ENCODE data around the gene RIPK4. TPM values are rescaled to one million over a fixed set of nuclear protein-coding genes. Genes with fewer than 3 reads are reported as not detected.
A peak's percentile ranks its signal among the peaks of the same experiment; 100 is the strongest.
"Not testable (repeated sequence)": the region's sequence is repeated elsewhere in the genome, so short reads cannot be mapped to it uniquely, and the experiment has no call there.

Gene RIPK4
- total RNA-seq, 1 donor from 2014 or later = 34.0 TPM

DNA sequence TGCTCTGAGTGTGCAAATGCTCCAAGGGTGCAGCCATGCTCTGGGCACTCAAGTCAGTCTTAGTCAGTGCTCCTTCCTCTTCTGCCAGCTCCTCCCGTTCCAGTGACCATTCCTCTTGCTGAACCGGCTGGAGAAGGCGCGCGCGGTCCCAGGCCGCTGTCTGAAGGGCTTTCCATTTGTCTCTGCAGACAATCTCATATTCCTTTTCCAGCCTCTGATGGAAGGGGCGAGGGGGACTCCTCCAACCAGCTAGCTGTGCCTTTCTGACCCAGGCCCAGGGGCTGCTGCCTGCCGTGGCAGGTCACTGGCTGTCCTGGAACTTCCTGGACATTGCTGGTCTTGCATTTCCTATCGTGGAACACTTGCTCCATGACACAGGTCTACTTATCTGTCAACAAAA is 67.5 kb downstream of the RIPK4 start:
- TF ChIP-seq, protein P1, sequence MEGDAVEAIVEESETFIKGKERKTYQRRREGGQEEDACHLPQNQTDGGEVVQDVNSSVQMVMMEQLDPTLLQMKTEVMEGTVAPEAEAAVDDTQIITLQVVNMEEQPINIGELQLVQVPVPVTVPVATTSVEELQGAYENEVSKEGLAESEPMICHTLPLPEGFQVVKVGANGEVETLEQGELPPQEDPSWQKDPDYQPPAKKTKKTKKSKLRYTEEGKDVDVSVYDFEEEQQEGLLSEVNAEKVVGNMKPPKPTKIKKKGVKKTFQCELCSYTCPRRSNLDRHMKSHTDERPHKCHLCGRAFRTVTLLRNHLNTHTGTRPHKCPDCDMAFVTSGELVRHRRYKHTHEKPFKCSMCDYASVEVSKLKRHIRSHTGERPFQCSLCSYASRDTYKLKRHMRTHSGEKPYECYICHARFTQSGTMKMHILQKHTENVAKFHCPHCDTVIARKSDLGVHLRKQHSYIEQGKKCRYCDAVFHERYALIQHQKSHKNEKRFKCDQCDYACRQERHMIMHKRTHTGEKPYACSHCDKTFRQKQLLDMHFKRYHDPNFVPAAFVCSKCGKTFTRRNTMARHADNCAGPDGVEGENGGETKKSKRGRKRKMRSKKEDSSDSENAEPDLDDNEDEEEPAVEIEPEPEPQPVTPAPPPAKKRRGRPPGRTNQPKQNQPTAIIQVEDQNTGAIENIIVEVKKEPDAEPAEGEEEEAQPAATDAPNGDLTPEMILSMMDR (IDR thresholded peaks at IDR 0.05; ENCODE audit: insufficient read depth, low read length, severe bottlenecking) = no peak
- Histone ChIP-seq H3K4me3 (ENCODE audit: low read depth, low read length) (no peak overlapping the region), H3K27me3 (ENCODE audit: control insufficient read depth, insufficient read depth, low read length) (peaks cover 1% of the 10 kb centered on the region), H3K36me3 (ENCODE audit: control insufficient read depth, insufficient read depth, low read length) (no peaks in the 10 kb centered on the region)
- DNase-seq (ENCODE audit: low read depth) (no peak), FAIRE-seq (no peak)

GRCh38 chr21:41698071-41698470 is 68.8 kb downstream of the RIPK4 start:
- no peak overlapping the region for H3K4me3 ChIP-seq (ENCODE audit: low read depth, low read length)
- no peaks in the 10 kb centered on the region for H3K36me3 ChIP-seq (ENCODE audit: control insufficient read depth, insufficient read depth, low read length)
- FAIRE-seq (no peak), DNase-seq (ENCODE audit: low read depth) (no peak)
- peaks cover 1% of the 10 kb centered on the region for H3K27me3 ChIP-seq (ENCODE audit: control insufficient read depth, insufficient read depth, low read length)
- TF ChIP-seq, protein P1 (IDR thresholded peaks at IDR 0.05; ENCODE audit: insufficient read depth, low read length, severe bottlenecking) = no peak

DNA sequence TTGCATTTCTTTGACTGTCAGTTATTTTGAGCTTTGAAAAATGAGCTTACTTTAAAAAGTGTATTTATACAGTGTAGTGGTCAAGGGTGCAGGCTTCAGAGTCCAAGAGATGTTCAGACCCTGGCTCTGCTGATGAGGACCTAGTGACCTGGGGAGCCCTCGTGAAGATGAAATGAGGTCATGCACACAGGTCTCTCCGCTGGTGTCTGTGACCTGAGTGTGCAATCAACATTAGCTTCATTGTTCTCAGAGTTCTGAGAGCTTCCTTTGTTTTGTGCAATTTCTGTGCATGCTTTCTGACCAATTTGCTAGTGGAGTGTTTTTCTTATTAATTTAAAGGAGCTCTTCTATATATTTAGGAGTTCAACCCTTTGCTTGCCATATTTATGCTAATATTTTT is 71.3 kb downstream of the RIPK4 start:
- H3K4me3 ChIP-seq (ENCODE audit: low read depth, low read length) = no peak overlapping the region
- no peak for FAIRE-seq
- no peak for DNase-seq (ENCODE audit: low read depth)
- peaks cover 1% of the 10 kb centered on the region for H3K27me3 ChIP-seq (ENCODE audit: control insufficient read depth, insufficient read depth, low read length)
- H3K36me3 ChIP-seq (ENCODE audit: control insufficient read depth, insufficient read depth, low read length) = no peaks in the 10 kb centered on the region
- TF ChIP-seq, protein P1 (IDR thresholded peaks at IDR 0.05; ENCODE audit: insufficient read depth, low read length, severe bottlenecking) = no peak

GRCh38 chr21:41694042-41694441 is 72.8 kb downstream of the RIPK4 start:
- H3K27me3 ChIP-seq (ENCODE audit: control insufficient read depth, insufficient read depth, low read length); DNase-seq (ENCODE audit: low read depth); H3K4me3 ChIP-seq (ENCODE audit: low read depth, low read length); H3K36me3 ChIP-seq (ENCODE audit: control insufficient read depth, insufficient read depth, low read length): not testable (repeated sequence)
- peak; percentile 23 for FAIRE-seq

DNA sequence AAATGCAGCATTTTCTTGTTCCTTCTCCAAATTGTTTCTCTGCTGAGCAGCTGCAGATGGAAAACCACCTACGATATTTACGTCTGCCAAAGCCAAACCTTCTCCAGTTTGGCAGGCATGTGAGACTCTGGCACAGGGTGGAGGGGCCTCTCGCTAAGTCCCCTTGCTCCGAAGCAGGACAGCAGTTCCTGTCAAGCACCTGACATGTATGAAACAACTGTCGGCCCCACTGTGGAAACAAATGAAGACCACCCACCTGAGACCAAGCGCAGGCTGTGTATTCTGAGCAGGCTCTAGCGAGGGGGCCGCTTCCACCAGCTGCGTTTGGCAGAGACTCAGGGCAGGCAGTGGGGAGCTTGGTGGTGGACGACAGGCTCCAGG is 74.7 kb downstream of the RIPK4 start:
- DNase-seq (ENCODE audit: low read depth) (no peak), FAIRE-seq (peak; percentile 79)
- H3K27me3 ChIP-seq (ENCODE audit: control insufficient read depth, insufficient read depth, low read length) = peaks cover 1% of the 10 kb centered on the region
- H3K36me3 ChIP-seq (ENCODE audit: control insufficient read depth, insufficient read depth, low read length) = no peaks in the 10 kb centered on the region
- no peak overlapping the region for H3K4me3 ChIP-seq (ENCODE audit: low read depth, low read length)
- TF ChIP-seq, protein P1 (IDR thresholded peaks at IDR 0.05; ENCODE audit: insufficient read depth, low read length, severe bottlenecking) = no peak

DNA sequence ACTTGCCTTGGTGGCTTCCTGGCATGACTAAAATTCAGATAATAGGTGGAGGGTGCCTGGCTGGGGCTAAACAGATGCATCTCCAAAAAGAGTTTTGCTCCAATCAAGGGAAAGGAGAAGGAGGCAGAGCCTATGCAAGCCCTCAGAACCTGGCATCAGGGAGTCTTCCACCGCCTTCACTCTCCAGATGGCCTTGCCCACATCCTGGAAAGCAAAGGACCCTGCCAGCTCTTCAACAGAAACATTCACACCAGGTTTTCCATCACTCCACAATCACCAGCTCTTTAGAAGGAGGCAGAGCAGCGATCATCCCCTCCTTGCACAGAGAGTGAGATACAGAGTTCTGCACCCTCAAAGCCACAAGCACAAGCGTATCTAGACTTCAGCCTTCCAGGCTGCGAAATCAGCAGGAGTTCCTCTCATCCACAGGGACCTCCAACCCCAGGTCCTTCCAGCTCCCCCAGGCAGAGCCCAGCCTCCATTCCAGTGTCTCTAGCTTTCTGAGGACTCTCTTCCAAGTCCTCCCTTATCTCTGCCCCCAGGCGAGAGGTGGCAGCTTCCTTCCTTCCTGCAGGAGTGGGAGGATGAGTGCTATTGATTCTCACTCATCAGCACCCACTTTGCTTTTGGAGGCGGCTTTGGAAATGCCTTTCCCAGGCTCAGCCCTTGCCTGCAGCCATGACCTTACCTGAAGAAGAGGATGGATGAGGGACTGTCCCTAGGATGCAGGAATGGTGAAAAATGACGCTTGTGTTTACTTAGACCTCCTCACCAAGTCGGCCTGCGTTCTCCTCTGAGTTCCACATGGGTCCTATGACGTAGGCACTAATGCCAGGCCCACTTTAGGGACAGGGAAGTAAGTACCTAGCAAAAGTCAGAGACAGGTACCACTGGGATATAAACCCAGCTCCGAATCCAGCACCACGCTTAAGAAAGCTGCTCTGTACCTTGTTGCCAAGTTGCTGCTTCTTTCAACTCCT is 75.4 kb downstream of the RIPK4 start:
- no peak for DNase-seq (ENCODE audit: low read depth)
- Histone ChIP-seq H3K36me3 (ENCODE audit: control insufficient read depth, insufficient read depth, low read length) (no peaks in the 10 kb centered on the region), H3K27me3 (ENCODE audit: control insufficient read depth, insufficient read depth, low read length) (peaks cover 1% of the 10 kb centered on the region), H3K4me3 (ENCODE audit: low read depth, low read length) (no peak overlapping the region)
- FAIRE-seq = no peak
- TF ChIP-seq, protein P1 (IDR thresholded peaks at IDR 0.05; ENCODE audit: insufficient read depth, low read length, severe bottlenecking) = no peak

Other genes starting within 250 kb of the RIPK4 start
- gene PRDM15, start 112.3 kb upstream of the RIPK4 start, total RNA-seq = 6.1 and 9.7 TPM in 2 replicates
- gene C2CD2, start 187.0 kb upstream of the RIPK4 start, total RNA-seq = 6.6 and 16.6 TPM in 2 replicates
- gene ZBTB21, start 243.3 kb upstream of the RIPK4 start, total RNA-seq = 6.6 and 12.5 TPM in 2 replicates